ENCODE measurements around the gene DTX2.
"Not testable (repeated sequence)": the region's sequence is repeated elsewhere in the genome, so short reads cannot be mapped to it uniquely, and the experiment has no call there.

GRCh38 chr7:76439120-76439888, 22.2 kb upstream of the DTX2 start:
- TF ChIP-seq CTCF (IDR thresholded peaks at IDR 0.05 in 2 of 3, conservative IDR thresholded peaks at IDR 0.05 in 1 of 3; ENCODE audit: borderline replicate concordance in 1 of 3, insufficient read depth in 1 of 3, low read depth in 2 of 3, low read length in 2 of 3); POLR2A (IDR thresholded peaks at IDR 0.05; ENCODE audit: borderline replicate concordance, extremely low read depth, insufficient read depth, insufficient read length); EZH2 (IDR thresholded peaks at IDR 0.05); SP1 (IDR thresholded peaks at IDR 0.05; ENCODE audit: low read depth); JUND (IDR thresholded peaks at IDR 0.05); POLR2AphosphoS5 (IDR thresholded peaks at IDR 0.05; ENCODE audit: low read depth, low read length); ZBTB33 (IDR thresholded peaks at IDR 0.05; ENCODE audit: extremely low read depth, insufficient replicate concordance, low read length); FOSL1 (IDR thresholded peaks at IDR 0.05; ENCODE audit: low read depth); ZFX (IDR thresholded peaks at IDR 0.05); RAD21 (IDR thresholded peaks at IDR 0.05; ENCODE audit: low read depth); SRF (IDR thresholded peaks at IDR 0.05; ENCODE audit: low read depth): not testable (repeated sequence)

Data from HCT116 (cell line).